ENCODE data around the gene VPS26C.
"Not testable (repeated sequence)": the region's sequence is repeated elsewhere in the genome, so short reads cannot be mapped to it uniquely, and the experiment has no call there.

DNA sequence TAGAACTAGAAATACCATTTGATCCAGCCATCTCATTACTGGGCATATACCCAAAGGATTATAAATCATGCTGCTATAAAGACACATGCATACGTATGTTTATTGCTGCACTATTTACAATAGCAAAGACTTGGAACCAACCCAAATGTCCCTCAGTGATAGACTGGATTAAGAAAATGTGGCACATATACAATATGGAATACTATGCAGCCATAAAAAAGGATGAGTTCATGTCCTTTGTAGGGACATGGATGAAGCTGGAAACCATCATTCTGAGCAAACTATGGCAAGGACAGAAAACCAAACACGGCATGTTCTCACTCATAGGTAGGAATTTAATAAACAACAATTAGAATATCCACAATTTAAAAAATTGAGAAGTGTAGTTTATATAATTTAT, 48.9 kb upstream of the VPS26C start:
- not testable (repeated sequence) for TF ChIP-seq EZH2 (IDR thresholded peaks at IDR 0.05; ENCODE audit: low read depth)
- TF ChIP-seq, protein P1, sequence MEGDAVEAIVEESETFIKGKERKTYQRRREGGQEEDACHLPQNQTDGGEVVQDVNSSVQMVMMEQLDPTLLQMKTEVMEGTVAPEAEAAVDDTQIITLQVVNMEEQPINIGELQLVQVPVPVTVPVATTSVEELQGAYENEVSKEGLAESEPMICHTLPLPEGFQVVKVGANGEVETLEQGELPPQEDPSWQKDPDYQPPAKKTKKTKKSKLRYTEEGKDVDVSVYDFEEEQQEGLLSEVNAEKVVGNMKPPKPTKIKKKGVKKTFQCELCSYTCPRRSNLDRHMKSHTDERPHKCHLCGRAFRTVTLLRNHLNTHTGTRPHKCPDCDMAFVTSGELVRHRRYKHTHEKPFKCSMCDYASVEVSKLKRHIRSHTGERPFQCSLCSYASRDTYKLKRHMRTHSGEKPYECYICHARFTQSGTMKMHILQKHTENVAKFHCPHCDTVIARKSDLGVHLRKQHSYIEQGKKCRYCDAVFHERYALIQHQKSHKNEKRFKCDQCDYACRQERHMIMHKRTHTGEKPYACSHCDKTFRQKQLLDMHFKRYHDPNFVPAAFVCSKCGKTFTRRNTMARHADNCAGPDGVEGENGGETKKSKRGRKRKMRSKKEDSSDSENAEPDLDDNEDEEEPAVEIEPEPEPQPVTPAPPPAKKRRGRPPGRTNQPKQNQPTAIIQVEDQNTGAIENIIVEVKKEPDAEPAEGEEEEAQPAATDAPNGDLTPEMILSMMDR (conservative IDR thresholded peaks at IDR 0.05): not testable (repeated sequence)
